Nephron progenitor cell (in vitro differentiated cells): ENCODE data around the gene METTL26.

Experiments used
- DNase-seq: peaks from one replicate; pipeline ENCODE4 v3.0.0; 2021
- H3K27ac Mint-ChIP-seq: 2 replicates; pipeline ENCODE4 v1.8.0; 2021; ENCODE audit warnings: mild to moderate bottlenecking, moderate library complexity, mixed read lengths
- H3K27me3 Mint-ChIP-seq: 2 replicates; pipeline ENCODE4 v1.8.0; 2021; ENCODE audit warnings: mild to moderate bottlenecking, low read depth, mixed read lengths; ENCODE audit not compliant: poor library complexity
- H3K36me3 Mint-ChIP-seq: 2 replicates; pipeline ENCODE4 v1.8.0; 2021; ENCODE audit warnings: low read depth, mixed read lengths
- H3K4me1 Mint-ChIP-seq: 2 replicates; pipeline ENCODE4 v1.8.0; 2021; ENCODE audit warnings: mixed read lengths
- H3K4me3 Mint-ChIP-seq: 2 replicates; pipeline ENCODE4 v1.8.0; 2021; ENCODE audit warnings: mild to moderate bottlenecking, moderate library complexity, mixed read lengths
- H3K9me3 Mint-ChIP-seq: 2 replicates; pipeline ENCODE4 v1.8.0; 2021; ENCODE audit warnings: mild to moderate bottlenecking, moderate library complexity, mixed read lengths
- TF ChIP-seq, protein P1 (sequence below): fragments of 200-600 bp; sonication (generic); IDR thresholded peaks from 2 replicates; pipeline ENCODE4 v1.5.0; 2021; ENCODE audit warnings: antibody characterized with exemption

Gene METTL26

DNA sequence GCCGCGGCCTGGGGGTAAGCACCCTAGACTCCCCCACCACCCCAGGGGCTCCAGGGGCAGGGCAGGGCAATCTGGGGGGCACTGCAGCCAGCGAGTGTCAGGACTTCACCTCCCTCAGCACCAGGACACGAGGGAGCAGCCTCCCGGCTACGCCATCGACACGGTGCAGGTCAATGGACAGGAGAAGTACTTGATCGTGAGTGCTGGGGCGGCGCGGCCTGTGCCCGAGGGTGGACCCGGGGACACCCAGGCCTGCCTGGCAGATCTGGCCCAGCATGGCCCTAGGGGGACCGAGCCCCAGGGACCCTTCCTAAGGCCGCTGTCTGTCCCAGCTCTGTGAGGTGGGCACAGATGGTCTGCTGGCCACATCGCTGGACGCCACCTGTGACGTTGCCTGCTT, 36.3 kb upstream of the METTL26 start:
- TF ChIP-seq, protein P1, sequence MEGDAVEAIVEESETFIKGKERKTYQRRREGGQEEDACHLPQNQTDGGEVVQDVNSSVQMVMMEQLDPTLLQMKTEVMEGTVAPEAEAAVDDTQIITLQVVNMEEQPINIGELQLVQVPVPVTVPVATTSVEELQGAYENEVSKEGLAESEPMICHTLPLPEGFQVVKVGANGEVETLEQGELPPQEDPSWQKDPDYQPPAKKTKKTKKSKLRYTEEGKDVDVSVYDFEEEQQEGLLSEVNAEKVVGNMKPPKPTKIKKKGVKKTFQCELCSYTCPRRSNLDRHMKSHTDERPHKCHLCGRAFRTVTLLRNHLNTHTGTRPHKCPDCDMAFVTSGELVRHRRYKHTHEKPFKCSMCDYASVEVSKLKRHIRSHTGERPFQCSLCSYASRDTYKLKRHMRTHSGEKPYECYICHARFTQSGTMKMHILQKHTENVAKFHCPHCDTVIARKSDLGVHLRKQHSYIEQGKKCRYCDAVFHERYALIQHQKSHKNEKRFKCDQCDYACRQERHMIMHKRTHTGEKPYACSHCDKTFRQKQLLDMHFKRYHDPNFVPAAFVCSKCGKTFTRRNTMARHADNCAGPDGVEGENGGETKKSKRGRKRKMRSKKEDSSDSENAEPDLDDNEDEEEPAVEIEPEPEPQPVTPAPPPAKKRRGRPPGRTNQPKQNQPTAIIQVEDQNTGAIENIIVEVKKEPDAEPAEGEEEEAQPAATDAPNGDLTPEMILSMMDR: no peak
- peaks cover 15% of the 10 kb centered on the region for H3K27me3 Mint-ChIP-seq
- no peak overlapping the region for H3K4me3 Mint-ChIP-seq
- DNase-seq: no peak
- no peaks in the 10 kb centered on the region for H3K36me3 Mint-ChIP-seq
- H3K9me3 Mint-ChIP-seq: no peaks in the 10 kb centered on the region
- peaks cover 12% of the 10 kb centered on the region for H3K4me1 Mint-ChIP-seq
- no peak overlapping the region for H3K27ac Mint-ChIP-seq

DNA sequence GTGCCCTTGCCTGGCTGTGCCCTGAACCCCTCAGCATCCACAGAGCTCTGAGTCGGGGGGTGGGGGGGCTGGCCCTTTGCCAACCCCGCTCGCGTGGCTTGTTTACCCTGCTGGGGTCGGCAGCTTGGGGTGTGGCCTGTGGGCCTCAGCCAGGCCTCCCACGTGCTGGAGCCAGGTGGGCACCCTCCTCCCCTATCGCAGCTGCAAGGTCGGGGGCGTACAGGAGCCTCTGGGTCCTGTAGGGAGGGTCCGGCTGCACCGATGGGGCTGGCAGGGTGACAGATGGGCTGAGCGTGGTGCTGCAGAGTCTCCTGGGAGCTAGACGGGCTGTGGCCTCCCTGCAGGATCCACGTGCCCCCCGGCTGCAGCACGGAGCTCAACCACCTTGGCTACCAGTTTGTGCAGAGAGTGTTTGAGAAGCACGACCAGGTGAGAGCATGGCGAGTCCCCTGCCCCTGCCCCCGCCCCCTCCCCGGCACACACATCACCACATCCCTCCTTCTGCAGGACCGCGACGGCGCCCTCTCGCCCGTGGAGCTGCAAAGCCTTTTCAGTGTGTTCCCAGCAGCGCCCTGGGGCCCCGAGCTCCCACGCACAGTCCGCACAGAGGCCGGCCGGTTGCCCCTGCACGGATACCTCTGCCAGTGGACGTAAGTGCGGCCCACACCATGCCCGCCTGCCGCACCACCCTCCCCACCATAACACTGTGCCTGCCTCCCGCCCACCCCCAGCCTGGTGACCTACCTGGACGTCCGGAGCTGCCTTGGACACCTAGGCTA, 35.4 kb upstream of the METTL26 start:
- no peaks in the 10 kb centered on the region for H3K36me3 Mint-ChIP-seq
- H3K27me3 Mint-ChIP-seq: peaks cover 10% of the 10 kb centered on the region
- H3K27ac Mint-ChIP-seq: no peak overlapping the region
- H3K4me3 Mint-ChIP-seq: no peak overlapping the region
- TF ChIP-seq, protein P1: no peak
- no peak for DNase-seq
- peaks cover 12% of the 10 kb centered on the region for H3K4me1 Mint-ChIP-seq
- H3K9me3 Mint-ChIP-seq: no peaks in the 10 kb centered on the region

DNA sequence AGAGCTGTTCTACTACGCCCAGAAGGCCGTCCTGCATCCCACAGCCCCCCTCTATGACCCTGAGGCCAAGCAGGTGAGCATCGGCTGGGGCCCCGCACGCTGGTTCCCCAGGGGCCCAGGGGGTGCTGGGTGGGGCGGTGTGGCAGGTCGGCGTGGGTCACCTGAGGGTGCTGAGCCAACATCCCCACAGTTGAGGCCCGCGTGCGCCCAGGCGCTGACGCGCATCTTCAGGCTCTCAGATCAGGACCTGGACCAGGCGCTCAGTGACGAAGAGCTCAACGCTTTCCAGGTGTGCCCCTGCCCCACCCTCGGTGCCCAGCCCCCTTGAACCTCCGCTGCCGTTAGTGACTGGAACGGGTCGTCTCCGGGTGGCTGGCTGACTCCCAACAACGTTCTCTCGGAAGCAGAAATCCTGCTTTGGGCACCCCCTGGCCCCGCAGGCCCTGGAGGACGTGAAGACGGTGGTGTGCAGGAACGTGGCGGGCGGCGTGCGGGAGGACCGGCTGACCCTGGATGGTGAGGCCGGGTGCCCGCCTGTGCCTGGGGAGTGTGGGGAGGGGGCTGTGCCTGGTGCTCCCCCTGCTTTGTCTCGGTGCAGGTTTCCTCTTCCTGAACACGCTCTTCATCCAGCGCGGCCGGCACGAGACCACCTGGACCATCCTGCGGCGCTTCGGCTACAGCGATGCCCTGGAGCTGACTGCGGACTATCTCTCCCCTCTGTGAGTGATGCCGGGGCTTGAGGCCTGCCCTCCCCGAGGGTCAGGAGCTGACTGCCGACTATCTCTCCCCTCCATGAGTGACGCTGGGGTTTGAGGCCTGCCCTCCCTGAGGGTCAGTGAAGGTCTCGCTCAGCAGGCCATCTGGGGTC, 34.6 kb upstream of the METTL26 start:
- no peaks in the 10 kb centered on the region for H3K36me3 Mint-ChIP-seq
- peak overlapping the region; percentile 78 for H3K4me3 Mint-ChIP-seq
- peaks cover 12% of the 10 kb centered on the region for H3K4me1 Mint-ChIP-seq
- DNase-seq: no peak
- no peak overlapping the region for H3K27ac Mint-ChIP-seq
- TF ChIP-seq, protein P1: no peak
- peaks cover 8% of the 10 kb centered on the region for H3K27me3 Mint-ChIP-seq
- H3K9me3 Mint-ChIP-seq: no peaks in the 10 kb centered on the region

DNA sequence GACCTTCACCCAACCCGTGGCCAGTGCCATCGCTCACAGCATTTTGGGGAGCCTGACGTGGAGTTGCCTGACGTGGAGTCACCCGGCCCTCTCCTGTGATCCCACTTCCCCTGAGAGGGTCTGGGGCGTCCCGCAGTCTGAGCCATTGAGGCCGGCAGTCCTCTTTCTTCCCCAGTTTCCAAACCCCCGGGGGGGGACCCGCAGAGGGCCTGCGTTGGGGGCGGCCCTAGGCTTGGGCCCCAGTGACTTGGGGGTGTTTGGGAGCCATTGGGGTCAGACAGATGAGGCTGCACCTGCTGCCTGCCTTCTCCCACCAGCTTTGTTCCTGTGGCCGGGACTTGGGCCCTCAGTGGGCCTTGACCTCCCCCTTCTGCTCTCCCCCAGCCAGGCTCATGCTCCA, 33.6 kb upstream of the METTL26 start:
- Mint-ChIP-seq H3K36me3 (no peaks in the 10 kb centered on the region), H3K27ac (no peak overlapping the region), H3K4me3 (peak overlapping the region; percentile 78), H3K4me1 (peaks cover 6% of the 10 kb centered on the region), H3K27me3 (peaks cover under 1% of the 10 kb centered on the region), H3K9me3 (no peaks in the 10 kb centered on the region)
- TF ChIP-seq, protein P1: no peak
- DNase-seq: no peak

DNA sequence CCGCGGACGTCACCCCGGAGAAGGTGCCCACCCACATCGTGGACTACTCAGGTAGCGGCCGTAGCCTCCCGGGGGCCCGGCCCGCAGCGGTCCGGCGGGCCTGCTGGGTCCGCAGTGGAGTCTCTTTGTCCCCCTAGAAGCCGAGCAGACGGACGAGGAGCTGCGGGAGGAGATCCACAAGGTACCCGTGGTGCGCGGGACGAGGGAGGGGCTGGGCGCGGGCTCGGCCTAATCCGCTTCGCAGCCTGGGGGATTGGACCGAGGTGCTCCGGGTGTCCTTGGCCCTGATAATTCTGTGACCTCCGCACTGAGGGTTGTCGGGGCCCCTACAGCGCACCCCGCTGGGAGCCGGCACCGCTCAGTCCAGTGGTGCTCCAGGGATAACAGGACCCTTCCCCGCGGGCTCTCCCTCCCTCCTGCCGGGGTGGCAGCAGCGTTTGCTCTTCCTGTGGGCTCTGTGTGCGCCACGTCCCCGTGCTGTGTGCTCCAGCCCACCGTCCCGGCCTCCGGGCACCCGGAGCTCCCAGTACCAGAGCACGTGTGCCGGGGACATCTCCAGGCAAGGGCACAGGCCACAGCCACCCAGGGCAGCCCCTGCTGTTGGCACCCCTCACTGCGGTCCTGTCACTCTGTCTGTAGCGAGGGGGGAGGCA, 32.5 kb upstream of the METTL26 start:
- peak; percentile 17 for DNase-seq
- no peaks in the 10 kb centered on the region for H3K36me3 Mint-ChIP-seq
- TF ChIP-seq, protein P1: no peak
- H3K27me3 Mint-ChIP-seq: no peaks in the 10 kb centered on the region
- H3K9me3 Mint-ChIP-seq: no peaks in the 10 kb centered on the region
- peaks cover 5% of the 10 kb centered on the region for H3K4me1 Mint-ChIP-seq
- peak overlapping the region; percentile 78 for H3K4me3 Mint-ChIP-seq
- H3K27ac Mint-ChIP-seq: no peak overlapping the region
